ENCODE results near the gene IFNA4. TPM values are rescaled to one million over a fixed set of nuclear protein-coding genes. Genes with fewer than 3 reads are reported as not detected.

The IFNA4 gene
- total RNA-seq, 2 experiments from 2014 or later, result not detected

GRCh38 chr9:21155501-21155900 lies 31.9 kb downstream of the IFNA4 start:
- Mint-ChIP-seq H3K9me3 (no peaks in the 10 kb centered on the region), H3K4me1 (ENCODE audit: low read depth) (peaks cover 16% of the 10 kb centered on the region), H3K27ac (no peak overlapping the region), H3K4me3 (no peak overlapping the region), H3K27me3 (no peaks in the 10 kb centered on the region), H3K36me3 (ENCODE audit: low read depth) (no peaks in the 10 kb centered on the region)
- intact Hi-C loops (cut with micrococcal nuclease), result no loop called here
- CTCF ChIA-PET, result interaction anchor here (1.1 to 1.9 kb wide), 2 partner anchors 40 to 174 kb away, joined by 3 to 10 read pairs; no protein-coding TSS in a partner anchor
- no peak for TF ChIP-seq CTCF (IDR thresholded peaks at IDR 0.05)
- no peak for ATAC-seq
- POLR2A ChIA-PET, result no interaction called here
- DNase-seq, result no peak

- Mint-ChIP-seq H3K4me1 (ENCODE audit: low read depth) (peaks cover 9% of the 10 kb centered on the region), H3K4me3 (no peak overlapping the region), H3K27ac (no peak overlapping the region), H3K36me3 (ENCODE audit: low read depth) (no peaks in the 10 kb centered on the region), H3K27me3 (no peaks in the 10 kb centered on the region), H3K9me3 (peaks cover under 1% of the 10 kb centered on the region)
- DNase-seq (peak; percentile 15), ATAC-seq (peak; percentile 67)
- ChIA-PET CTCF (interaction anchor here (0.8 to 1.9 kb wide), 6 partner anchors 14 to 166 kb away, joined by 3 to 7 read pairs (median 4); no protein-coding TSS in a partner anchor), POLR2A (no interaction called here)
- TF ChIP-seq CTCF (IDR thresholded peaks at IDR 0.05), result peak; percentile 22
- intact Hi-C loops (cut with micrococcal nuclease), result no loop called here
Measured at GRCh38 chr9:21154018-21154608, 33.3 kb downstream of the IFNA4 start.

GRCh38 chr9:21153336-21154017 lies 33.9 kb downstream of the IFNA4 start:
- H3K27me3 Mint-ChIP-seq, result no peaks in the 10 kb centered on the region
- ATAC-seq, result no peak
- H3K36me3 Mint-ChIP-seq (ENCODE audit: low read depth), result no peaks in the 10 kb centered on the region
- H3K9me3 Mint-ChIP-seq, result peaks cover 3% of the 10 kb centered on the region
- no peak overlapping the region for H3K27ac Mint-ChIP-seq
- POLR2A ChIA-PET, result no interaction called here
- DNase-seq, result no peak
- CTCF ChIA-PET, result interaction anchor here (0.8 to 1.9 kb wide), 6 partner anchors 15 to 167 kb away, joined by 3 to 7 read pairs (median 4); no protein-coding TSS in a partner anchor
- no peak overlapping the region for H3K4me3 Mint-ChIP-seq
- peaks cover 7% of the 10 kb centered on the region for H3K4me1 Mint-ChIP-seq (ENCODE audit: low read depth)
- TF ChIP-seq CTCF (IDR thresholded peaks at IDR 0.05), result no peak
- intact Hi-C loops (cut with micrococcal nuclease), result no loop called here

- peaks cover 13% of the 10 kb centered on the region for H3K9me3 Mint-ChIP-seq
- intact Hi-C loops (cut with micrococcal nuclease), result no loop called here
- H3K4me1 Mint-ChIP-seq (ENCODE audit: low read depth), result peaks cover 20% of the 10 kb centered on the region
- peak overlapping the region; percentile 51 for H3K27ac Mint-ChIP-seq
- no peak for TF ChIP-seq CTCF (IDR thresholded peaks at IDR 0.05)
- H3K4me3 Mint-ChIP-seq, result peak overlapping the region; percentile 16
- POLR2A ChIA-PET, result no interaction called here
- DNase-seq, result no peak
- ATAC-seq, result peak; percentile 45
- H3K27me3 Mint-ChIP-seq, result no peaks in the 10 kb centered on the region
- H3K36me3 Mint-ChIP-seq (ENCODE audit: low read depth), result peaks cover 3% of the 10 kb centered on the region
- CTCF ChIA-PET, result no interaction called here
Measured at GRCh38 chr9:21144603-21145002, 42.8 kb downstream of the IFNA4 start.

GRCh38 chr9:21141427-21141882 lies 45.9 kb downstream of the IFNA4 start, which contains the start of gene IFNW1:
Gene IFNW1 (minus strand): TSS chr9:21141832. CDS start chr9:21141570, 262 bp downstream.
- ATAC-seq, result no peak
- POLR2A ChIA-PET, result no interaction called here
- H3K36me3 Mint-ChIP-seq (ENCODE audit: low read depth), result no peaks in the 10 kb centered on the region
- H3K27me3 Mint-ChIP-seq, result no peaks in the 10 kb centered on the region
- intact Hi-C loops (cut with micrococcal nuclease), result no loop called here
- no peak within 1 kb of the TSS for H3K4me3 Mint-ChIP-seq
- no peak for TF ChIP-seq CTCF (IDR thresholded peaks at IDR 0.05)
- no peak for DNase-seq
- H3K27ac Mint-ChIP-seq, result no peak within 1 kb of the TSS
- H3K4me1 Mint-ChIP-seq (ENCODE audit: low read depth), result peaks cover 20% of the 10 kb centered on the region
- CTCF ChIA-PET, result interaction anchor here (0.8 to 1.8 kb wide), 3 partner anchors 9 to 53 kb away, joined by 3 to 6 read pairs (median 3); no protein-coding TSS in a partner anchor
- no peaks in the 10 kb centered on the region for H3K9me3 Mint-ChIP-seq
